ENCODE results near the gene STK39.

The STK39 gene

DNA sequence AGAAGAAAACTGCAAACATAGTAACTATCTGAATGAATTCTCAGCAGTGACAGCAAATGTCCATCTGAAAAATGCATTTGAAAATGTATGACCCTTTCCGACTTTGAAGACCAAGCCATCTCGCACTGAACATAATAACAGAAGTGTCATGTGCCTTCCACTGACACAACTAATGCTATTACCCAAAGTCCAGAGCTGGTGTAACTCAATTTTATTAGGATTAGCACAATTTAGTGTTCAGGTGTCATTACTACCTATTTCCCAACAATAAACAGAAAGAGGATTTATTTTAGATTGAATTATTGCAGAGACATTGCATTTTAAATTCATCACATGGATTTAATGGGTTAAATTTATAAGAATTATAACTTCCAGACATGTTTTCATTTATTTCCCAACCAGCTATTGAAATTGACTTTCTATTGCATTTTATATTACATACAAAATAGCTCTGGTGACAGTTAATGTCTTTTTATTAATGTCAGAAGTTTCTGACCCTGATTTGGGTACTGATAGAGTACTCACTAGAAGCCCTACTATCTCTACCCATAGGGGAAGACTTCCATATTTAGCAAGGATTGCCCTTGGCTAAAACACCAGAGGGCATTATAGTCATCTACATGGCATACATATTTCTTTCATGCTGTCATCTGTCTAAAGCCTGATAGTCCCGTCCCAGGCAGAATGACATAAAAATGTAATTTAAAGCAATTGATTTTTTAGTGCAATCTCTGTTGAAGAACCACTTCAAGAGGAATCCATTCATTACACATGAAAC lies 7.0 kb upstream of the STK39 start:
- TF ChIP-seq, protein P1, sequence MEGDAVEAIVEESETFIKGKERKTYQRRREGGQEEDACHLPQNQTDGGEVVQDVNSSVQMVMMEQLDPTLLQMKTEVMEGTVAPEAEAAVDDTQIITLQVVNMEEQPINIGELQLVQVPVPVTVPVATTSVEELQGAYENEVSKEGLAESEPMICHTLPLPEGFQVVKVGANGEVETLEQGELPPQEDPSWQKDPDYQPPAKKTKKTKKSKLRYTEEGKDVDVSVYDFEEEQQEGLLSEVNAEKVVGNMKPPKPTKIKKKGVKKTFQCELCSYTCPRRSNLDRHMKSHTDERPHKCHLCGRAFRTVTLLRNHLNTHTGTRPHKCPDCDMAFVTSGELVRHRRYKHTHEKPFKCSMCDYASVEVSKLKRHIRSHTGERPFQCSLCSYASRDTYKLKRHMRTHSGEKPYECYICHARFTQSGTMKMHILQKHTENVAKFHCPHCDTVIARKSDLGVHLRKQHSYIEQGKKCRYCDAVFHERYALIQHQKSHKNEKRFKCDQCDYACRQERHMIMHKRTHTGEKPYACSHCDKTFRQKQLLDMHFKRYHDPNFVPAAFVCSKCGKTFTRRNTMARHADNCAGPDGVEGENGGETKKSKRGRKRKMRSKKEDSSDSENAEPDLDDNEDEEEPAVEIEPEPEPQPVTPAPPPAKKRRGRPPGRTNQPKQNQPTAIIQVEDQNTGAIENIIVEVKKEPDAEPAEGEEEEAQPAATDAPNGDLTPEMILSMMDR (IDR thresholded peaks at IDR 0.05; ENCODE audit: borderline replicate concordance, extremely low read depth, low read length, poor library complexity, severe bottlenecking) = no peak
- TF ChIP-seq EZH2 (IDR thresholded peaks at IDR 0.05; ENCODE audit: borderline replicate concordance, low read depth, low read length, severe bottlenecking) = no peak
- no peak overlapping the region for H3K4me3 ChIP-seq (ENCODE audit: low read depth in 1 of 2, low read length in 2 of 2)
- no peak for ATAC-seq (ENCODE audit: insufficient read depth, low read depth)
- H3K27me3 ChIP-seq (ENCODE audit: insufficient read depth, low read length, poor library complexity) = peaks cover 3% of the 10 kb centered on the region
- no peak overlapping the region for H3K4me2 ChIP-seq (ENCODE audit: insufficient read depth, low read length)
- DNase-seq = no peak
- H4K20me1 ChIP-seq (ENCODE audit: insufficient read depth, low read length) = no peaks in the 10 kb centered on the region
- H3K79me2 ChIP-seq (ENCODE audit: insufficient read depth, low read length) = no peaks in the 10 kb centered on the region
- peaks cover 2% of the 10 kb centered on the region for H3K9me3 ChIP-seq (ENCODE audit: insufficient read depth, low read length, severe bottlenecking)
- no peak overlapping the region for H2AFZ ChIP-seq (ENCODE audit: low read depth, low read length)
- H3K4me1 ChIP-seq (ENCODE audit: insufficient read depth, low read length) = no peaks in the 10 kb centered on the region
- no peak overlapping the region for H3K9ac ChIP-seq (ENCODE audit: low read depth, low read length)
- no peak overlapping the region for H3K27ac ChIP-seq (ENCODE audit: low read length)
- no peaks in the 10 kb centered on the region for H3K36me3 ChIP-seq (ENCODE audit: insufficient read depth, low read length)

GRCh38 chr2:168253379-168253778 lies 6.0 kb upstream of the STK39 start:
- no peak overlapping the region for H3K27ac ChIP-seq (ENCODE audit: low read length)

GRCh38 chr2:168252976-168253375 lies 5.6 kb upstream of the STK39 start:
- no peak overlapping the region for H3K4me2 ChIP-seq (ENCODE audit: insufficient read depth, low read length)
- no peak overlapping the region for H2AFZ ChIP-seq (ENCODE audit: low read depth, low read length)
- H4K20me1 ChIP-seq (ENCODE audit: insufficient read depth, low read length) = no peaks in the 10 kb centered on the region
- H3K27me3 ChIP-seq (ENCODE audit: insufficient read depth, low read length, poor library complexity) = peaks cover 3% of the 10 kb centered on the region
- DNase-seq (no peak), ATAC-seq (ENCODE audit: insufficient read depth, low read depth) (no peak)
- H3K9me3 ChIP-seq (ENCODE audit: insufficient read depth, low read length, severe bottlenecking) = no peaks in the 10 kb centered on the region
- H3K36me3 ChIP-seq (ENCODE audit: insufficient read depth, low read length) = no peaks in the 10 kb centered on the region
- peaks cover 5% of the 10 kb centered on the region for H3K4me1 ChIP-seq (ENCODE audit: insufficient read depth, low read length)
- no peak overlapping the region for H3K4me3 ChIP-seq (ENCODE audit: low read depth in 1 of 2, low read length in 2 of 2)
- H3K79me2 ChIP-seq (ENCODE audit: insufficient read depth, low read length) = no peaks in the 10 kb centered on the region
- no peak overlapping the region for H3K9ac ChIP-seq (ENCODE audit: low read depth, low read length)
- TF ChIP-seq, protein P1 (IDR thresholded peaks at IDR 0.05; ENCODE audit: borderline replicate concordance, extremely low read depth, low read length, poor library complexity, severe bottlenecking) = no peak
- TF ChIP-seq EZH2 (IDR thresholded peaks at IDR 0.05; ENCODE audit: borderline replicate concordance, low read depth, low read length, severe bottlenecking) = no peak
- no peak overlapping the region for H3K27ac ChIP-seq (ENCODE audit: low read length)

More at GRCh38 chr2:168253379-168253778, 6.0 kb upstream of the STK39 start:
- peaks cover under 1% of the 10 kb centered on the region; the same call in 1 of the 2 replicates for H3K4me1 ChIP-seq (ENCODE audit: insufficient read depth, low read length)
- H4K20me1 ChIP-seq (ENCODE audit: insufficient read depth, low read length) = no peaks in the 10 kb centered on the region
- no peak overlapping the region for H2AFZ ChIP-seq (ENCODE audit: low read depth, low read length)
- H3K9ac ChIP-seq (ENCODE audit: low read depth, low read length) = no peak overlapping the region
- DNase-seq (no peak), ATAC-seq (ENCODE audit: insufficient read depth, low read depth) (no peak)
- H3K79me2 ChIP-seq (ENCODE audit: insufficient read depth, low read length) = no peaks in the 10 kb centered on the region
- TF ChIP-seq EZH2 (IDR thresholded peaks at IDR 0.05; ENCODE audit: borderline replicate concordance, low read depth, low read length, severe bottlenecking) = no peak
- TF ChIP-seq, protein P1 (IDR thresholded peaks at IDR 0.05; ENCODE audit: borderline replicate concordance, extremely low read depth, low read length, poor library complexity, severe bottlenecking) = no peak
- H3K4me2 ChIP-seq (ENCODE audit: insufficient read depth, low read length) = no peak overlapping the region
- no peaks in the 10 kb centered on the region for H3K36me3 ChIP-seq (ENCODE audit: insufficient read depth, low read length)
- H3K9me3 ChIP-seq (ENCODE audit: insufficient read depth, low read length, severe bottlenecking) = no peaks in the 10 kb centered on the region
- H3K27me3 ChIP-seq (ENCODE audit: insufficient read depth, low read length, poor library complexity) = peaks cover 3% of the 10 kb centered on the region
- no peak overlapping the region for H3K4me3 ChIP-seq (ENCODE audit: low read depth in 1 of 2, low read length in 2 of 2)
